ENCODE results near the gene SDF4. TPM values are rescaled to one million over a fixed set of nuclear protein-coding genes. Genes with fewer than 3 reads are reported as not detected.

The SDF4 gene
- total RNA-seq, 1 experiment from 2014 or later: 82.0 TPM

GRCh38 chr1:1230656-1231399, 973 bp downstream of the SDF4 start:
- H3K23me2 ChIP-seq (ENCODE audit: insufficient read length, low read depth, low read length, poor library complexity, severe bottlenecking): peaks cover 6% of the 10 kb centered on the region
- H2AK5ac ChIP-seq (ENCODE audit: insufficient read length, low read length): no peak overlapping the region
- H3K4ac ChIP-seq (ENCODE audit: low read depth, low read length): no peak overlapping the region
- peak overlapping the region; percentile 71 for H3K4me2 ChIP-seq (ENCODE audit: insufficient read depth, insufficient read length, low read length)
- TF ChIP-seq CTCF (conservative IDR thresholded peaks at IDR 0.05): peak; percentile 40; the same call in 2 of the 3 replicates
- H4K8ac ChIP-seq (replicated peaks; ENCODE audit: insufficient read length, low read depth, low read length): no peak overlapping the region
- no peak overlapping the region for H2BK120ac ChIP-seq (ENCODE audit: low read depth, low read length, poor library complexity, severe bottlenecking)
- no peak overlapping the region for H2BK12ac ChIP-seq (ENCODE audit: insufficient read length, low read depth, low read length)
- H3K27me3 Mint-ChIP-seq (ENCODE audit: low read depth): no peaks in the 10 kb centered on the region
- H3K27ac ChIP-seq (ENCODE audit: insufficient read length, low read depth, low read length): no peak overlapping the region
- no peak overlapping the region for H4K5ac ChIP-seq (ENCODE audit: insufficient read length, low read depth, low read length)
- no peak overlapping the region for H3K23ac ChIP-seq (ENCODE audit: insufficient read length, low read depth, low read length)
- no peak for DNase-seq
- H3K56ac ChIP-seq (ENCODE audit: insufficient read length, low read depth, low read length): no peak overlapping the region
- no peaks in the 10 kb centered on the region for H3K27me3 ChIP-seq (ENCODE audit: insufficient read depth, low read length)
- peaks cover 2% of the 10 kb centered on the region; the same call in 1 of the 2 replicates for H3K79me2 ChIP-seq (ENCODE audit: insufficient read depth, low read length)
- H3K4me3 Mint-ChIP-seq: peak overlapping the region; percentile 90 to 93
- H2BK15ac ChIP-seq (ENCODE audit: low read depth, low read length): no peak overlapping the region
- no peak overlapping the region for H2BK20ac ChIP-seq (ENCODE audit: low read depth, low read length, poor library complexity, severe bottlenecking)
- no peaks in the 10 kb centered on the region for H3K4me1 ChIP-seq (ENCODE audit: insufficient read depth, low read length)
- H2BK5ac ChIP-seq (ENCODE audit: insufficient read length, low read length): no peak overlapping the region
- no peaks in the 10 kb centered on the region for H3K9me3 ChIP-seq (ENCODE audit: control insufficient read depth, low read depth, low read length)
- peaks cover 2% of the 10 kb centered on the region for H3K79me1 ChIP-seq (ENCODE audit: insufficient read depth, low read depth, low read length, poor library complexity, severe bottlenecking)
- peaks cover 0 to 4% of the 10 kb centered on the region in 2 experiments; a peak in 1 of 5 replicates for H3K9me3 Mint-ChIP-seq
- H4K20me1 ChIP-seq (ENCODE audit: control insufficient read depth, insufficient read depth, insufficient read length): no peaks in the 10 kb centered on the region
- H2AFZ ChIP-seq (ENCODE audit: low read length): no peak overlapping the region
- H3K4me1 Mint-ChIP-seq: peaks cover 15 to 21% of the 10 kb centered on the region in 2 experiments
- H3T11ph ChIP-seq (ENCODE audit: low read length): no peak overlapping the region
- H3K14ac ChIP-seq (ENCODE audit: insufficient read depth, low read length): no peak overlapping the region
- peak overlapping the region; percentile 58 to 93 (median 62); a peak in 3 of 7 replicates for H3K27ac Mint-ChIP-seq
- H3K36me3 Mint-ChIP-seq (ENCODE audit: insufficient read depth in 1 of 3, low read depth in 3 of 3): peaks cover 19 to 45% (median 44%) of the 10 kb centered on the region in 3 experiments
- H3K18ac ChIP-seq (ENCODE audit: insufficient read length, low read depth, low read length): no peak overlapping the region
- no peak overlapping the region for H4K91ac ChIP-seq (ENCODE audit: insufficient read length, low read depth, low read length)
- WGBS (ENCODE audit: extremely low coverage, insufficient read length, low lambda C conversion rate): no CpG with 5 or more reads among the region's 24 CpGs
- peak overlapping the region; percentile 43 for H3K9ac ChIP-seq (ENCODE audit: extremely low read depth, insufficient read length, low read length)

Measured in H9 (cell line).